ENCODE data around the gene PTCHD4.

- TF ChIP-seq CTCF (IDR thresholded peaks at IDR 0.05) = no peak
- TF ChIP-seq EZH2 (IDR thresholded peaks at IDR 0.05) = no peak
- TF ChIP-seq EZH2phosphoT487 (IDR thresholded peaks at IDR 0.05) = no peak
Observed at GRCh38 chr6:48071833-48072232, 39.2 kb downstream of the PTCHD4 start.

Measured in neural progenitor cell (in vitro differentiated cells).